Measurements from ENCODE around the gene P4HA1. TPM values are rescaled to one million over a fixed set of nuclear protein-coding genes. Genes with fewer than 3 reads are reported as not detected.

Gene P4HA1
- total and polyA plus RNA-seq, 8 donors = 9.4 to 68.3 (median 19.2) TPM

DNA sequence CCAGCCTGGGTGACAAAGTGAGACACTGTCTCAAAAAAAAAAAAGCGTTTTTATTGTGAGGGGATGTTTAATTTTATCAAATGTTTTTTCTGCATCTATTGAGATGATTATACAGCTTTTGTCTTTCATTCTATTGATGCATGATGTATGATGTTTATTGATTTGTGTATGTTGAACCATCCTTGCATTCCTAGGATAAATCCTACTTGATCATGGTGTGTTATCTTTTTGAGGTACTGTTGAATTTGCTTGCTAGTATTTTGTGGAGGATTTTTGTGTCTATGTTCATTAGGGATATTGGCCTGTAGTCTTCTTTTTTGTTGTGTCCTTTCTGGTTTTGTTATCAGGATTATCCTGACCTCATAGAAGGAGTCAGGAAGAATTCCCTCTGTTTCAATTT lies 119.8 kb downstream of the P4HA1 start:
- intact Hi-C loops (cut with DNase I; ENCODE audit: low total_unique reads) = no loop called here
- TF ChIP-seq, protein P1, sequence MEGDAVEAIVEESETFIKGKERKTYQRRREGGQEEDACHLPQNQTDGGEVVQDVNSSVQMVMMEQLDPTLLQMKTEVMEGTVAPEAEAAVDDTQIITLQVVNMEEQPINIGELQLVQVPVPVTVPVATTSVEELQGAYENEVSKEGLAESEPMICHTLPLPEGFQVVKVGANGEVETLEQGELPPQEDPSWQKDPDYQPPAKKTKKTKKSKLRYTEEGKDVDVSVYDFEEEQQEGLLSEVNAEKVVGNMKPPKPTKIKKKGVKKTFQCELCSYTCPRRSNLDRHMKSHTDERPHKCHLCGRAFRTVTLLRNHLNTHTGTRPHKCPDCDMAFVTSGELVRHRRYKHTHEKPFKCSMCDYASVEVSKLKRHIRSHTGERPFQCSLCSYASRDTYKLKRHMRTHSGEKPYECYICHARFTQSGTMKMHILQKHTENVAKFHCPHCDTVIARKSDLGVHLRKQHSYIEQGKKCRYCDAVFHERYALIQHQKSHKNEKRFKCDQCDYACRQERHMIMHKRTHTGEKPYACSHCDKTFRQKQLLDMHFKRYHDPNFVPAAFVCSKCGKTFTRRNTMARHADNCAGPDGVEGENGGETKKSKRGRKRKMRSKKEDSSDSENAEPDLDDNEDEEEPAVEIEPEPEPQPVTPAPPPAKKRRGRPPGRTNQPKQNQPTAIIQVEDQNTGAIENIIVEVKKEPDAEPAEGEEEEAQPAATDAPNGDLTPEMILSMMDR (IDR thresholded peaks at IDR 0.05) = no peak
- TF ChIP-seq EP300 (IDR thresholded peaks at IDR 0.05) (no peak), POLR2AphosphoS5 (IDR thresholded peaks at IDR 0.05) (no peak), POLR2A (IDR thresholded peaks at IDR 0.05) (no peak)
- Histone ChIP-seq H3K27ac (no peak overlapping the region), H3K27me3 (no peaks in the 10 kb centered on the region), H3K4me1 (no peaks in the 10 kb centered on the region), H3K36me3 (no peaks in the 10 kb centered on the region), H3K4me3 (no peak overlapping the region), H3K9me3 (peaks cover 4 to 60% (median 51%) of the 10 kb centered on the region in 4 donors)
- WGBS, 5 donors = 88 to 100% (median 94%) methylated on average over 1 of the region's 1 CpG
- no peak for DNase-seq

Small RNA genes lying within 50 kb of the gene (small RNA-seq; reads per million reads assigned to genes)
- gene RF00019 (0 reads per million in 4 donors), gene SNORA11F (1.4 to 2.5 (median 1.9) reads per million in 4 donors)

Other genes with a start within 250 kb of the P4HA1 start
- 1 to 10 TPM in 2 of 5 donors, under 1 TPM in 2, not detected in 1; 0.37 to 2.0 (median 0.81) TPM for gene OIT3, start 203.1 kb downstream of the P4HA1 start, total RNA-seq
- under 1 TPM in 1 of 3 donors, not detected in 2; 0.05 TPM for gene OIT3, start 203.1 kb downstream of the P4HA1 start, polyA plus RNA-seq
- 1 to 10 TPM in 1 of 5 donors, not detected in 4; 2.2 TPM for gene PLA2G12B, start 142.1 kb downstream of the P4HA1 start, total RNA-seq
- gene PLA2G12B, start 142.1 kb downstream of the P4HA1 start, polyA plus RNA-seq = not detected
- gene NUDT13, start 13.6 kb upstream of the P4HA1 start, total RNA-seq = 10 to 100 TPM in 1 of 5 donors, 1 to 10 TPM in 2, under 1 TPM in 1, not detected in 1; 0.45 to 17.7 (median 1.6) TPM
- gene NUDT13, start 13.6 kb upstream of the P4HA1 start, polyA plus RNA-seq = 1 to 10 TPM; 1.2 to 5.8 (median 2.2) TPM
- gene ECD, start 71.1 kb upstream of the P4HA1 start, total RNA-seq = 10 to 100 TPM in 3 of 5 donors, 1 to 10 TPM in 2; 4.1 to 72.8 (median 32.9) TPM
- 10 to 100 TPM in 1 of 3 donors, 1 to 10 TPM in 2; 8.0 to 13.3 (median 8.9) TPM for gene ECD, start 71.1 kb upstream of the P4HA1 start, polyA plus RNA-seq
- 10 to 100 TPM; 10.4 to 27.0 (median 15.5) TPM for gene FAM149B1, start 71.3 kb upstream of the P4HA1 start, total RNA-seq
- 10 to 100 TPM; 12.8 to 17.8 (median 17.1) TPM for gene FAM149B1, start 71.3 kb upstream of the P4HA1 start, polyA plus RNA-seq
- 10 to 100 TPM in 3 of 5 donors, 1 to 10 TPM in 2; 3.5 to 26.4 (median 17.4) TPM for gene DNAJC9, start 150.4 kb upstream of the P4HA1 start, total RNA-seq
- gene DNAJC9, start 150.4 kb upstream of the P4HA1 start, polyA plus RNA-seq = 10 to 100 TPM; 10.6 to 13.8 (median 11.5) TPM
- 10 to 100 TPM in 4 of 5 donors, 1 to 10 TPM in 1; 6.4 to 68.7 (median 50.4) TPM for gene MRPS16, start 155.8 kb upstream of the P4HA1 start, total RNA-seq
- 10 to 100 TPM; 51.8 to 62.7 (median 61.5) TPM for gene MRPS16, start 155.8 kb upstream of the P4HA1 start, polyA plus RNA-seq

Data from stomach (tissue), 9 donors.